T-helper 1 cell treated with Interleukin-12 subunit alpha and Interleukin-12 subunit beta and Interleukin-4 antibody, amounts not matched to agents 30 ng/mL and 1 ng/mL, for 36 hours (primary cell): ENCODE measurements around the gene ZNF606. TPM values are rescaled to one million over a fixed set of nuclear protein-coding genes. Genes with fewer than 3 reads are reported as not detected.

Source experiments
- intact Hi-C: fragments of 100-400 bp; cut with micrococcal nuclease; formaldehyde crosslinking; loops from one replicate; pipeline ENCODE4 v1.15.1; 2024
- total RNA-seq: library from RNA; stranded (reverse); gene quantifications from 2 replicates; pipeline ENCODE4 v1.2.3, GENCODE V29; 2022

ZNF606 gene
- 9.2 and 11.5 TPM in 2 replicates for total RNA-seq

DNA sequence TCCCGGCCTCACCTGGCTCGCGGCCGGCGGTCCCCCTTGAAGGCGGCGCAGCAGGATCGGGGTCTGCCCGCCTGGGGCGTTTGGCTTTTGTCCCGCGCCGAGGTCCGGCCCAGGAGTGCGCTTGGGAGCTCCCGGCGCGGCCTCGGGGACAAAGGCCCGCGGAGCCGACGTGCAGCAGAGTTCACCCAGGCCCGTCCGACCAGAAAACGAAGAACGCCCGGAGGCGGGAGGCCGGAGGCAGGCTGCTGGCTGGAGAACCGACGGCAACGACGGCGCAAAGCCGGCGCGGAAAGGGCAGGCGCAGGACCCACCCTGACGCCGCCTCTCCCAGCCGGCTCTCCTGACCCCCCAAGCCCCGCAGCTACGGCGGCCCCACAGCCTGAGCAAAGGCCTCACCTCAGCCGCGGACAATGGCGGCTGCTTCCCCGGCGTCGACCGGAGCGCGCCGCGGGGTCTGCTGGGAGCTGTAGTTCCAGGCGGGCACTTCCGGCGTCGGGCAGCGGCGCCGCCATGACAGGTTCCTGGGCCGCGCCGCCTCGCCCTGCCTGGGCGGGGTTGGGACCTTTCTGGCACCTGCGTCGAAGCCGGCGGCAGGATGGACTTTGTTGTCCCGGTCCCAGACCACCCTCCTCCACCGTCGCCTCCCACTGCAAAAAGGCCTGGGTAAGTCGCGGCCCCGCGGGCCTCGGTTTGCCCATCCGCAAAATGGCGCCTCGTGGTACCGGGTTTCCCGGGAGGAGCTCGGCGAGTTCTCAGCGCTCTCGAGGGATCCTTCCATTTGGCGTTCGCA, at the start of gene ZNF606:
TSS of gene ZNF606 (minus strand) at position 437 of the 790 bp plus-strand sequence. CDS start 1,501 bp downstream, outside the sequence.
- intact Hi-C loops, result loop anchor here (1.0 to 5.0 kb wide), 16 partner anchors 55 to 1609 kb away; partner anchors contain the start of genes ERVK3-1, ZNF17, ZNF211 and ZNF256

DNA sequence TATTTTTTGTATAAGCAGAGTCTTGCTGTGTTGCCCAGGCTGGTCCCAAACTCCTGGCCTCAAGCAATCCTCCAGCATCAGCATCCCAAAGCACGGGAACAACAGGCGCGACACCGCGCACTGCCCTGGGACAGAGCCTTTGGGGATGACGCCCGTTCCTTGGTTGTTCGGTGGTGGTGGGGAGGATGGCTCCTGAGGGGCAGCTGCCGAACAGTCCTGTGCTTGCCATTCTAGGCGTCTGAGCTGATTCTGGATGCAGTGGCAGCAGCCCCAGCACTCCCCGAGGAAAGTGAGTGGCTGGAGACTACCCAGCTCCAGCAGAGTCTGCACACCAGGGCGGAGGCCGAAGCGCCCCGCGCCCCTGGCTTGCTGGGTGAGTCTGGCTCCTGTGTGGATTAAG, 49.6 kb upstream of the ZNF606 start:
- intact Hi-C loops, result no loop called here

DNA sequence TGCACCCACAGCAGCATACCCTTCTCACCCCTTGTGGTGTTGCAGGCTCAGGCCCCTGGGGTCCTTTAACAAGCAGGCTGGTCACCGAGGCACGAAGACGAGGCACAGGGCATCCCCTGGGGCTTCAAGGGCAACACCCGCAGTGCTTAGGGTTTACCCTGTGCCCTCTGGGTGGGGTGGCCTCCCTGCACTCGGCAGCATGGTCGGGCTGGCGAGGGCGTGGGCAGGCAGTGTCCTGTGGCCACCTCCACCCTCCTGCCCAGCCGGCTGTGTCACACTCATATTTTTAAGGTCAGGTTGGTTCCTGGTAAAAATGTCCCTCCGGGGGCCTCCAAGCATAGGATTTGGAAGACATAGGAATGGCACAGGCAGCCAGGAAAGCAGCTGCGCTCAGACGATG, 45.1 kb upstream of the ZNF606 start:
- intact Hi-C loops, result no loop called here

GRCh38 chr19:58046856-58047255, 44.2 kb upstream of the ZNF606 start:
- intact Hi-C loops, result no loop called here

DNA sequence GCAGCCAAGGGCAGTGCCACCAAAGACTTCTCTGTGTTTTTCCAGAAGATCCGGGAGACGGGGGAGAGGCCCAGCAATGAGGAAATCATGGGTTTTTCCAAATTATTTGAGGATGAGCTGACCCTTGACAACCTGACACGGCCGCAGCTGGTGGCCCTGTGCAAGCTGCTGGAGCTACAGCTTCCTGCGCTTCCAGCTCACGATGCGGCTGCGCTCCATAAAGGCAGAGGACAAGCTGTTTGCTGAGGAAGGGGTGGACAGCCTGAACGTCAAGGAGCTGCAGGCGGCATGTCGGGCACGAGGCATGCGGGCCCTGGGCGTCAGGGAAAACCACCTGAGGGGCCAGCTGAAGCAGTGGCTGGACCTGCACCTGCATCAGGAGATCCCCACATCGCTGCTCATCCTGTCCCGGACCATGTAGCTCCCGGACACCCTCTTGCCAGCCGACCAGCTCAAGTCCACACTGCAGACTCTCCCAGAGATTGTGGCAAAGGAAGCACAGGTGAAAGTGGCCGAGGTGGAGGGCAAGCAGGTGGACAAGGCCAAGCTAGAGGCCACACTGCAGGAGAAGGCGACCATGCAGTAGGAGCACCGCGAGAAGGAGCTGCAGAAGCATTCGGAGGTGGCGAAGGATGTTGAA, 42.9 kb upstream of the ZNF606 start:
- intact Hi-C loops, result no loop called here

DNA sequence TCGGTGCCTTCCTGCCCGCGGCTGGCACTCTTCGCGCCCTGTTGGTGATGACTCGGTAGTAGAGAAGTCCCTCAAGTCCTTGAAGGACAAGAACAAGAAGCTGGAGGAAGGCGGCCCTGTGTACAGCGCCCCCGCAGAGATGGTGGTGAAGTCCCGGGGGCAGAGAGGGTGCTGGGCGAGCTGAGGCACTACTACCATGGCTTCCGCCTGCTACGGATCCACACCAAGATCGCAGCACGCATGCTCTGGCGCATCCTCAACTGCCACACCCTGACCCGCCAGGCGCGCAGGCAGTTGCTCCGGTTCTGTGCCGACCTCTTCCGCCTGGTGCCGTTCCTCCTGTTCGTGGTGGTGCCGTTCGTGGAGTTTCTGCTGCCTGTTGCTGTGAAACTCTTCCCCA, 42.3 kb upstream of the ZNF606 start:
- intact Hi-C loops, result no loop called here

GRCh38 chr19:58044391-58044790, 41.8 kb upstream of the ZNF606 start:
- intact Hi-C loops, result no loop called here

GRCh38 chr19:58042495-58043340, 40.1 kb upstream of the ZNF606 start:
- intact Hi-C loops, result no loop called here

DNA sequence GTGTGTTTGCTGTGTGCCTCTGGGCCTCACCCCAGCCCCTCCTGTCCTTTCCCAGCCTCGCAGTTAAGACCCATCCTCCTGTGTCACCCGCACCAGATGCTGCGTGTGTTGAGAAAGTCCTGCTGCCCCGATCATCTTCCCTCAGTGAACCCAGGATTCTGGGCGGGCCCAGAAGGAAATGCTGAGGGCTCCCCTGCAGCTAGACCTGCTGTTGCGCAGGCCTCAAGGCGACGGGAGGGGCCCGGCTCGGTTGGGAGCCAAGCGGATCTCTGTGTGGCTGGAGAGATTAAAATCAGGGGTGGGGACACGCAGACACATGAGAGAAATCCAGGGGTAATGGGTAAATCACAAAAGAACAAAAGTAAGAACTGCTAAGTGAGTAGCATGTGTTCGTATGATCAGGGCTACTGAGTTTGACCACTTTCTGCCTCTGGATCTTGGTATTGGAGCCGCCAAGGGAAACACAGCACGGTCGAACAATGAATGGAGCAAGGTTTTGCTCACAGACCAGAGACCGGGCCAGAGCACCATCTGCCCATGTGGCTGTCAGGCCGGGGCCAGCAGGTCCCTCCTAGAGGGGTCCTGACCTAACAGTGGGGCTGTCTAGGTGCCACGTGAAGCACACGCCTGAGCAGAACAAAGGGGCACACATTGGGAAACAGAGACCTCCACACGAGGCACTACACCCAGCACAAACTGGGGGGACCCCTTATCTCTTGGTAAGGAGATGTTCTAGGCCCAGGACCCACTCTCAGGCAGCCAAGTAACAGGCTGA, 38.3 kb upstream of the ZNF606 start:
- intact Hi-C loops, result no loop called here

DNA sequence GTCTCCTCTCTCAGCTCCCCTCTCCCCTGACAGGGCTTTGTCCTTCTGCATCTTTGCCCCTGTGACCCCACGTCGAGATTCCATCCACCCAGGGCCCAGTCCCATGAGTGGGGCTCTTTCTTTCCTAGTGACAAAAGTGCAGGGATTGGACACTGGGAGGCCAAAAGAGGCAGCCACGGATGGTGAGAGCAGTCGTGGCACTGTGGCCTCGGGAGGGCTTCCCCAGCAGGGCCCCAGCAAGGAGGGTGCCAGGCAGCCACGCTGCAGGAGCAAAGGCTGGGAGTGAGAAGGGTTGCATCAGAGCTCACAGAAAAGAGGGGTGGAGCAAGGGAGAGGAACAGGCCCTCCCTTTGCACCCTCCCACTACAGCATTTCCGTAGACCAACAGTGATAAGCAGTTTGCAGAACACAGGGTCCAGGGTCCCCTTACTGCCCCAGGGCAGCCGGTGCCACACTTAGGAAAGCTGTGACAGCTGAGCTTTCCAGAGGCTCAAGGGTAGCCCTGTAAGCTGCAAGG, 36.1 kb upstream of the ZNF606 start:
- intact Hi-C loops, result no loop called here

DNA sequence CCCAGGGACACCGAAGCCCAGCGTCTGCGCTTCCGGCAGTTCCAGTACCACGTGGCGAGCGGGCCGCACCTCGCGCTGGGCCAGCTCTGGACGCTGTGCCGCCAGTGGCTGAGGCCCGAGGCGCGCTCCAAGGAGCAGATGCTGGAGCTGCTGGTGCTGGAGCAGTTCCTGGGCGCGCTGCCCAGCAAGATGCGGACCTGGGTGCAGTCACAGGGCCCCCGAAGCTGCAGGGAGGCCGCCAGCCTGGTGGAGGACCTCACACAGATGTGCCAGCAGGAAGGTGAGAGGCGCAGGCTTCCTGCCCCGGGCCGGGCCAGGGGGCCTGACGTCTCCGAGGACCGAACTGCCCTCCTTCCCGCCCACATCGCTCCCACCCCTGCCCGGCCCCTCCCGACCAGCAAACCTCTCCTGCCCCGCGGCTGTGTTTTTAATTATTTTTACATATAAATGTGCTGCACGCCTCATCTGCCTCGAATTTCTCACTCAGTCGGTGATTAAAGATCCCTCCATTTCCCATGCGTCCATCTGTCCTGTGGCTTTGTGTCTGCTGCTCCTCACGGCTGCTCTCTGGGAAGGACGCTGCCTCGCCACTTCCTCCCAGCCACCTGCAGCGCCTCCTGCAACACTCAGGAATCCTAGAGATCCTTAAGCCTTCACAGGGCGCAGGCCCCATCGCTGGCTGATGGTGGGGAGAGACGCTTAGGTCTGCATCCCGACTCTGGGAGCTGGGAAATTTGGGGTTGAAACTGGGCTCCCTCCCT, 35.5 kb upstream of the ZNF606 start:
- intact Hi-C loops, result no loop called here

- intact Hi-C loops, result no loop called here
These were observed 33.2 kb upstream of the ZNF606 start for GRCh38 chr19:58035863-58036262.

DNA sequence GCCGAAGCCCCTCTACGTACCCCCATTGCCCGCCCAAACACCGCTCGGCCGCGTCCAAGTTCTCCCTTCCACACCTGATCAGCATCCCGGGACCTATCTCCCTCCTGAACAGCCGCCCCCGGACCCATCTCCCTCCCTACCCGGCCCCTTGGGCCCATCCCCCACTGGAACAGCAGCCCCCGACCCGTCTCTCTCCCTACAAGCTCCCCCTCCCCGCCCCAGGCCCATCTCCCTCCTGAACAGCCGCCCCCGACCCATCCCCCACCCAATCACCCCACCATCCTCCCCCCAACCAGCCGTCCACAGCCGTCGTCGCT, 31.8 kb upstream of the ZNF606 start:
- intact Hi-C loops, result no loop called here

- intact Hi-C loops, result no loop called here
These were observed 31.3 kb upstream of the ZNF606 start, which contains the start of gene ZSCAN1 for GRCh38 chr19:58033741-58034476. TSS of gene ZSCAN1 (plus strand) at chr19:58034025. CDS start at chr19:58037837, 3,812 bp downstream.

GRCh38 chr19:58024661-58025060, 22.0 kb upstream of the ZNF606 start:
- intact Hi-C loops, result no loop called here

- intact Hi-C loops, result no loop called here
These were observed 19.7 kb upstream of the ZNF606 start for GRCh38 chr19:58022283-58022660.

GRCh38 chr19:58021541-58022282, 19.1 kb upstream of the ZNF606 start:
- intact Hi-C loops, result no loop called here

DNA sequence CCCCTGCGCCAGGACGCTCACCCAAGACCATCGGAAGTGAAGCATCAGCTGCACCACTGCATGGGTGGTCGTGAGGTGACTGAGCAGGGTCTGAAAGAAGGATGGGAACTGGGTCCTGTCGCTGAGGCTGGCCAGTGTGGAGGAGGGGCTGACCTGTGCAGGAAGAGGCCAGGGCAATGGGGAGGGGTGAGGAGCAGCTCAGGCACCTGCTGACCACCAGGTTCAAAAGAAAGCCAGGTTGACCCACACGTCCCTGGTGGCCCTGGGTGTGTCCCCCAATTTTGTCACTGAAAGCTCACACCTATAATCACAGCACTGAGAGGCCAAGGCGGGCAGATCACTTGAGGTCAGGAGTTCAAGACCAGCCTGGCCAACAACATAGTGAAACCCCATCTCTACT, 17.5 kb upstream of the ZNF606 start:
- intact Hi-C loops, result no loop called here

GRCh38 chr19:58014141-58014540, 11.5 kb upstream of the ZNF606 start:
- intact Hi-C loops, result no loop called here
